ENCODE data around the gene PAFAH2.
"Not testable (repeated sequence)": the region's sequence is repeated elsewhere in the genome, so short reads cannot be mapped to it uniquely, and the experiment has no call there.

PAFAH2 gene

GRCh38 chr1:25954282-25954938 is 43.5 kb downstream of the PAFAH2 start:
- peaks cover 4% of the 10 kb centered on the region for H3K9me3 Mint-ChIP-seq
- H3K27ac Mint-ChIP-seq = no peak overlapping the region
- H3K4me3 Mint-ChIP-seq = no peak overlapping the region
- peaks cover 9% of the 10 kb centered on the region for H3K4me1 Mint-ChIP-seq (ENCODE audit: low read depth)
- peaks cover 19% of the 10 kb centered on the region for H3K36me3 Mint-ChIP-seq (ENCODE audit: low read depth)
- no peaks in the 10 kb centered on the region for H3K27me3 Mint-ChIP-seq

DNA sequence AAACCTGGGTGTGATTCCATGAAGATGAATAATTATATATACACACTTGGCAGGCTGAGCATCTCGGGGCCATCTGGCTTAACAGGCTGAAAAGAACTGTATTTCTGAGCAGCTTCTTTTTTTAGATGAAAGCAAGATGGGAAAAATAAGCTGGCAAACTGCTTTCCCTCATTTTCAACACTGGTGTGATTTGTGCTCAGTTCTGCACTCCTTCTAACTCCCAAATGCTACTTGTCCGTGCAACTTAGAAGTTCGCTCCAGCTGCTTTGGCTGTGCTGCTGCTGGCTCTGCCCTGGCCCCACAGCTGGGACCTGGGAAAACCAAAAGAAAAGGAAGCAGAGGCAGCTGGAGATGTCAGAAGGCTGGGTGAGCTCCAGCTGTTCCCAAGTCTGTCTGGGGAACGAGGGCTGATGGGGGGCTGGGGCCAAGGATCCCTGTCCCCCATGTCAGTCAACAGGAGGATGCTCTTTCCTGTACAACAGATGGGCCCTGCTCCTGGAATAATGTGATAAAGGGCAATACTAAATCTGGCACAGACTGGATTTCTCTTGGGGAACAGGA is 44.9 kb downstream of the PAFAH2 start:
- Mint-ChIP-seq H3K27me3 (no peaks in the 10 kb centered on the region), H3K4me3 (no peak overlapping the region), H3K9me3 (no peaks in the 10 kb centered on the region), H3K27ac (no peak overlapping the region), H3K4me1 (ENCODE audit: low read depth) (peaks cover 9% of the 10 kb centered on the region), H3K36me3 (ENCODE audit: low read depth) (peaks cover 6% of the 10 kb centered on the region)

DNA sequence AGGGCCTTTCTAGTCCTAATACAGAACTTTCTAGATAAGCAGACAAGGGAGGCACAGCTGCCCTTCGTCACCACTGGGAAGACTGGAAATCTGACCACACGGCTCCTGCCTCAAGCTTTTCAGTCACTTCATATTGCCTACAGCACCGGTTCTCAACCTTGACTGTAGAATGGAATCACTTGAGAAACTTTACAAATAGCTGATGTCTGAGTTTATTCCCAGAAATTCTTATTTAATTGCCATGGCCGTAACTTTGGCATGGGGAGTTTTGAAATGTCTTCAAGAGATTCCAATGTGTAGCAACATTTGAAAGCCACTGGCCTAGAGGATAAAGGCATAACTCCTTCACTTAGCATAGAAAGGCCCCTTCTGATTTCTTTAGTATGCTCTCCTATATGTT is 49.2 kb downstream of the PAFAH2 start:
- no peaks in the 10 kb centered on the region for H3K36me3 Mint-ChIP-seq (ENCODE audit: low read depth)
- H3K9me3 Mint-ChIP-seq = peaks cover 2% of the 10 kb centered on the region
- peaks cover 2% of the 10 kb centered on the region for H3K4me1 Mint-ChIP-seq (ENCODE audit: low read depth)
- no peaks in the 10 kb centered on the region for H3K27me3 Mint-ChIP-seq
- H3K27ac Mint-ChIP-seq = no peak overlapping the region
- no peak overlapping the region for H3K4me3 Mint-ChIP-seq

- peaks cover 5% of the 10 kb centered on the region for H3K36me3 Mint-ChIP-seq (ENCODE audit: low read depth)
- no peak overlapping the region for H3K4me3 Mint-ChIP-seq
- H3K27ac Mint-ChIP-seq = no peak overlapping the region
- peaks cover 8% of the 10 kb centered on the region for H3K9me3 Mint-ChIP-seq
- no peaks in the 10 kb centered on the region for H3K4me1 Mint-ChIP-seq (ENCODE audit: low read depth)
- no peaks in the 10 kb centered on the region for H3K27me3 Mint-ChIP-seq
Measured at GRCh38 chr1:25947027-25947426, 50.8 kb downstream of the PAFAH2 start.

DNA sequence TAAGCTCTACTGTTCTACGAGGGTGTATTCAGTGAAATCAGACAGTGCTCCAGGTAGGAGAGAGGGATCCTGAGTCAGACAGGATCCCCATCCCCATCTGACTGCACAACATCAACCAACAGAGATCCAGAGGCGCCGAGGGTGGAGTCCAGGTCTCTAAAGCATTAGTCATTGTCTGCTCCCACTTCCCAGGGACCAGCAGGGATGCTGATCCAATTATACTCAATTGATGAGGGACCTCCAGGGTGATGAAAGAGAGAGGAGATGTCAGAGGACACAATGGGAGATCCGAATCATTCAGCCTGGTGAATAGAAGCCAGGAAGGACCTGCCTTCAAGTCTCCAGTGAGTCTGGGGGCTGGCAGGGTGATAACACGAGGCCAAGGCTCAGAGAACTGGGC is 52.1 kb downstream of the PAFAH2 start:
- Mint-ChIP-seq H3K27me3 (no peaks in the 10 kb centered on the region), H3K4me3 (no peak overlapping the region), H3K36me3 (ENCODE audit: low read depth) (peaks cover 5% of the 10 kb centered on the region)

DNA sequence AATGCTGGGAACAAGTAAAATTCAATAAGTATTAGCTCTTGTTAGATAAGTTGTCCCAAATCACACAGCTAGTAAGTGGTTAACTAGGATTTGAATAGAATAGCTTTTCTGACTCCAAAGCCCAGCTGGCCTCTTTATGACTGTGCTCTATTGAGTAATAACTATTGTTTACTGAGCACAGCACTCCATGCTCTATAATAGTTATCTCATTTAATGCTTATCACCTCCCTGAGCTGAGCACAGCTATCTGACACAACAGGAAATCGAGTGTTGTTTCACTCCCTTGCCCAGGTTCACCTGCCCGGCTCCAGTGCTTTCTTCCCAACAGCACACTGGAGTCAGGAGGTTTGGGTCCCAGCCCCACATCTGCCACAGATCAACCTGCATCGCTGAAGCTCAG is 52.9 kb downstream of the PAFAH2 start:
- Mint-ChIP-seq H3K27ac (no peak overlapping the region), H3K4me1 (ENCODE audit: low read depth) (no peaks in the 10 kb centered on the region), H3K36me3 (ENCODE audit: low read depth) (peaks cover 5% of the 10 kb centered on the region), H3K27me3 (no peaks in the 10 kb centered on the region), H3K9me3 (peaks cover 8% of the 10 kb centered on the region), H3K4me3 (no peak overlapping the region)

More for the DNA sequence above, 52.1 kb downstream of the PAFAH2 start:
- H3K4me1 Mint-ChIP-seq (ENCODE audit: low read depth) = no peaks in the 10 kb centered on the region
- no peak overlapping the region for H3K27ac Mint-ChIP-seq
- H3K9me3 Mint-ChIP-seq = peaks cover 8% of the 10 kb centered on the region

DNA sequence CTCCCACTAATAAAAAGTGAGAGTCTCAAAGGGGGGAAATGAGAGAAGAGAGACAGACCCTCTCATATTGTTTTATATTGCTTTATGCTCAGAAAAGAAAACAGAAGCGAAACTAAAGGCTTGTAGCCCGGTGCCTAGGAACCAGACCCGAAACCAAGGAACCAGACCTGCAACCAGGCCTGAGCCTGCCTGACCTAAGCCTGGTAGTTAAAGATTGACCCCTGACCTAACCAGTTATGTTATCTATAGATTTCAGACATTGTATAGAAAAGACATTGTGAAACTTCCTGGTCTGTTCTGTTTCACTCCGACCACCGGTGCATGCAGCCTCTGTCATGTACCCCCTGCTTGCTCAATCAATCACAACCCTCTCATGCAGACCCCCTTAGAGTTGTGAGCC is 54.4 kb downstream of the PAFAH2 start:
- not testable (repeated sequence) for H3K4me1 Mint-ChIP-seq (ENCODE audit: low read depth); H3K4me3 Mint-ChIP-seq; H3K36me3 Mint-ChIP-seq (ENCODE audit: low read depth); H3K9me3 Mint-ChIP-seq; H3K27me3 Mint-ChIP-seq; H3K27ac Mint-ChIP-seq

DNA sequence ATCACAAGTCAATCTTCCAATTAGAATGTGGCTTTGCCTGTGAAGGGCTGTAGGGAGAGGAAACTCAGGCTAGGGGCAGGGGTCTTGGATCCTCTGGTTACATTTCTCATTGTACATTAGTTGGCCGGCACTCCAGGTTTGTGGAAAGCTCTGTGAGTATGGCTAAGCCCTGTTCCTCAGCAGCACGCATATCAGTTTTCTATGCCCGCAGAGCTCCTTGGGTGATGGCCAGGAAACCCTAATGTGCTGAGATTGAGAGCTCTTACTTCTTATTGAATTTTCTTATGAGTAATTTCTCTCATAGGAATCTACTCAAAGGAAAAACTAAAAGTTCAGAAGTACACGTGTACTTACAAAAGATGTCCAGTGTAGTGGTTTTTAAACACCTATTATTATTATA is 60.9 kb downstream of the PAFAH2 start:
- Mint-ChIP-seq H3K27me3 (no peaks in the 10 kb centered on the region), H3K4me3 (no peak overlapping the region), H3K9me3 (no peaks in the 10 kb centered on the region), H3K27ac (no peak overlapping the region), H3K4me1 (ENCODE audit: low read depth) (no peaks in the 10 kb centered on the region), H3K36me3 (ENCODE audit: low read depth) (no peaks in the 10 kb centered on the region)

- no peaks in the 10 kb centered on the region for H3K27me3 Mint-ChIP-seq
- H3K4me3 Mint-ChIP-seq = no peak overlapping the region
- H3K36me3 Mint-ChIP-seq (ENCODE audit: low read depth) = no peaks in the 10 kb centered on the region
- no peaks in the 10 kb centered on the region for H3K9me3 Mint-ChIP-seq
- H3K4me1 Mint-ChIP-seq (ENCODE audit: low read depth) = no peaks in the 10 kb centered on the region
- peak overlapping the region; percentile 54 for H3K27ac Mint-ChIP-seq
Measured at GRCh38 chr1:25933479-25934365, 64.1 kb downstream of the PAFAH2 start.

- H3K27me3 Mint-ChIP-seq; H3K4me1 Mint-ChIP-seq (ENCODE audit: low read depth); H3K36me3 Mint-ChIP-seq (ENCODE audit: low read depth); H3K27ac Mint-ChIP-seq; H3K9me3 Mint-ChIP-seq; H3K4me3 Mint-ChIP-seq: not testable (repeated sequence)
Measured at GRCh38 chr1:25932811-25933400, 65.0 kb downstream of the PAFAH2 start.

DNA sequence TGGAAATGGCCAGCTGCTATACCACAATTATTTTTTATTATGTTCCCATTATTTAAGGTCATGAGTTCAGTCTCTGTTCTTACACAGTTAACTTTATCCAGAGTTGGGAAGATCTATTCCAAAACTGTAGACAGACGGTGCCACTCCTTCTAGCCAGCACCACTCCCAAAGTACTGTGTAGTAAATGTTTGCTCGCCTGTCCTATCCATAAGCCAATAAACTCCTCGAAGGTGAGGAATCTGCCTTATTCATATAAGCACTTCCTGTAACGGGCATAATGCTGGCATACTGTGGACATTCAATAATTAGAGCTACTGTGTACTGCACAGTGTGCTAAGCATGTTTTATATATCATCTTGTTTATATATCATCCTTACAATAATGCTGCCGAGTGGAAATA is 65.5 kb downstream of the PAFAH2 start:
- Mint-ChIP-seq H3K4me3 (no peak overlapping the region), H3K4me1 (ENCODE audit: low read depth) (no peaks in the 10 kb centered on the region), H3K27ac (no peak overlapping the region), H3K27me3 (no peaks in the 10 kb centered on the region), H3K9me3 (no peaks in the 10 kb centered on the region), H3K36me3 (ENCODE audit: low read depth) (no peaks in the 10 kb centered on the region)

DNA sequence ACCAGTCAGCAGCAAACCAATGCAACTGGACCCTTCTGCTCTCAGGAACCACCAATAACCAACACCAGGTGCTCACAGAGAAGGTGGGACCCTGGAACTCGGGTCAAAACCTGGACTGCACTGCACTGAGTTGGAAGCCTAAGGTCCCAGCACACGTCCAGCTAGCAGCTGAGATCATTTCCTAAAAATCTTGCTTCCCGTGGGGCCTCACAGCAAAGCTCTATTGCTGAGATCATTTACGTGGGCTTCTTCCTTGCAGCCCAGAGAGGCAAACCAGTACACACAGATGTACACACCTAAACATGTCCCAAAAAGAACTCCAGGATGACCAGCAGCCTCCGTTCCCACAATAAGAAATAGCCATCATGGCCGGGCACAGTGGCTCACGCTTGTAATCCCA is 68.8 kb downstream of the PAFAH2 start:
- Mint-ChIP-seq H3K27me3 (peaks cover 5% of the 10 kb centered on the region), H3K27ac (no peak overlapping the region), H3K36me3 (ENCODE audit: low read depth) (no peaks in the 10 kb centered on the region), H3K4me1 (ENCODE audit: low read depth) (peaks cover 7% of the 10 kb centered on the region), H3K4me3 (no peak overlapping the region), H3K9me3 (no peaks in the 10 kb centered on the region)

- Mint-ChIP-seq H3K9me3 (no peaks in the 10 kb centered on the region), H3K36me3 (ENCODE audit: low read depth) (no peaks in the 10 kb centered on the region), H3K27ac (no peak overlapping the region), H3K4me1 (ENCODE audit: low read depth) (peaks cover 15% of the 10 kb centered on the region), H3K4me3 (no peak overlapping the region), H3K27me3 (peaks cover 10% of the 10 kb centered on the region)
Measured at GRCh38 chr1:25927521-25928265, 70.2 kb downstream of the PAFAH2 start.

DNA sequence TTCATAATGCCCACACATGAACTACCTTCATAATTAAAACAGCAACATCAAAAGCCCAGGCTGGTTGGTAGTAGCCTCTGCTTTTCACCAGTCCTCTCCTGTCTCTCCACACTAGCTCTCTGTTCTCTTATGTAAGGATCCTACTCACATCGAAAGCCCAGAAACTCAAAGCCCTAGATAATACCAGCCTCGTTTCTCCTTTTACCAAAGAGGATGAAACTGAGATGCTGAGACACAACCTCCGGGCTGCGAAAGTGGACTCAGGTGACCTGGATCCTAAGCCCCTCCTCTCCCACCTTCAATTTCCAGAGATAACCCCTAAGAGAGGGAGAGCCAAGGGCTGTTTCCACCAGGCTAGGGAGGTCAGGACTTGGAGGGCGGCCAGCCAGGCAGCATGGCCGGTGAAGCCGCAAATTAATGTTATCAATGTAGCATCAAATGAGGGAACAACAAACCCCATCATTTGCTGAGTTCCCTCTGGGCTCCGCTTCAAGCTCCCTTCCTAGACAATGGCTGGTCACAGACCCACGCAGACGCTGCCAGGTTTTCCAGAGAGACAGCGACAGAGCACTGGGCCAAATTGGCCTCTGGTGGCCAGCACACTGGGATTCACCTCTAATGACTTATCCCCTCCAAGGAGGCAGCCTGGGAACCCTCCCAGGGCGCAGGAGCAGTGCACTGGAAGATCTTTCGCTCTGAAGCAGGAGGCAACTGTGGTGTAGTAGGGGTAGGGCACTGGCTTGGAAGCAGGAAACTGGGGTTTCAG is 70.9 kb downstream of the PAFAH2 start:
- peaks cover 16% of the 10 kb centered on the region for H3K27me3 Mint-ChIP-seq
- H3K9me3 Mint-ChIP-seq = no peaks in the 10 kb centered on the region
- no peak overlapping the region for H3K27ac Mint-ChIP-seq
- H3K36me3 Mint-ChIP-seq (ENCODE audit: low read depth) = no peaks in the 10 kb centered on the region
- H3K4me1 Mint-ChIP-seq (ENCODE audit: low read depth) = peaks cover 22% of the 10 kb centered on the region
- no peak overlapping the region for H3K4me3 Mint-ChIP-seq

Measured in stimulated activated naive CD8-positive, alpha-beta T cell treated with anti-CD3 and anti-CD28 coated beads, Interleukin-15, Interleukin-2, amounts not matched to agents 100 ng/mL and 50 ng/mL, for 24 hours (primary cell).